Vagina (tissue), 2 donors: ENCODE data around the gene CACNB1.

Source experiments
- CTCF ChIP-seq, 3 experiments: fragments of 450-650 bp in 2 of 3; fragments of 200-600 bp in 1 of 3; sonication (generic) in 1 of 3; IDR thresholded peaks; one replicate each; pipeline ENCODE4 v1.5.1; 2017 to 2019; ENCODE audit warnings: antibody characterized with exemption in 3 of 3, mild to moderate bottlenecking in 2 of 3, moderate library complexity in 2 of 3
- POLR2A ChIP-seq, 2 donors: fragments of 450-650 bp; IDR thresholded peaks; one replicate each; pipeline ENCODE4 v1.6.1; 2017; ENCODE audit warnings: antibody characterized with exemption in 2 of 2, mild to moderate bottlenecking in 2 of 2, moderate library complexity in 2 of 2

GRCh38 chr17:39221572-39221971, 24.1 kb upstream of the CACNB1 start:
- TF ChIP-seq POLR2A (IDR thresholded peaks at IDR 0.05) (no peak), CTCF (IDR thresholded peaks at IDR 0.05) (no peak)
